DMS114 treated with DMSO at 0.1 percent for 48 hours (cell line): ENCODE results near the gene TLE3.
"Not testable (repeated sequence)": the region's sequence is repeated elsewhere in the genome, so short reads cannot be mapped to it uniquely, and the experiment has no call there.

Experiments used
- DNase-seq: peaks from one replicate; lab custom pipeline; 2025; ENCODE audit not compliant: unreplicated experiment; lab: John Stamatoyannopoulos, UW

TLE3 gene

GRCh38 chr15:70127288-70127746 is 29.6 kb upstream of the TLE3 start:
- no peak for DNase-seq

GRCh38 chr15:70126362-70126761 is 28.6 kb upstream of the TLE3 start:
- no peak for DNase-seq

- DNase-seq = no peak
Measured at GRCh38 chr15:70125605-70126004, 27.9 kb upstream of the TLE3 start.

GRCh38 chr15:70121624-70122302 is 24.0 kb upstream of the TLE3 start:
- DNase-seq = no peak

- no peak for DNase-seq
Measured at GRCh38 chr15:70120958-70121623, 23.4 kb upstream of the TLE3 start.

- DNase-seq = no peak
Measured at GRCh38 chr15:70119911-70120508, 22.3 kb upstream of the TLE3 start.

- DNase-seq = no peak
Measured at GRCh38 chr15:70118599-70118998, 20.9 kb upstream of the TLE3 start.

GRCh38 chr15:70116317-70116716 is 18.6 kb upstream of the TLE3 start:
- DNase-seq = no peak

GRCh38 chr15:70114221-70114620 is 16.5 kb upstream of the TLE3 start:
- DNase-seq = no peak

GRCh38 chr15:70113304-70113700 is 15.6 kb upstream of the TLE3 start:
- DNase-seq = no peak

- not testable (repeated sequence) for DNase-seq
Measured at GRCh38 chr15:70112572-70113303, 15.0 kb upstream of the TLE3 start.

- no peak for DNase-seq
Measured at GRCh38 chr15:70112074-70112395, 14.3 kb upstream of the TLE3 start.

GRCh38 chr15:70111203-70112073 is 13.7 kb upstream of the TLE3 start:
- peak; percentile 29 for DNase-seq

GRCh38 chr15:70109978-70110377 is 12.3 kb upstream of the TLE3 start:
- no peak for DNase-seq

- no peak for DNase-seq
Measured at GRCh38 chr15:70109531-70109930, 11.8 kb upstream of the TLE3 start.

GRCh38 chr15:70103880-70104626 is 6.3 kb upstream of the TLE3 start:
- DNase-seq = no peak

GRCh38 chr15:70102827-70103226 is 5.1 kb upstream of the TLE3 start:
- DNase-seq = no peak

GRCh38 chr15:70101459-70102113 is 3.9 kb upstream of the TLE3 start:
- peak; percentile 69 for DNase-seq

GRCh38 chr15:70100474-70101341 is 3.0 kb upstream of the TLE3 start:
- peak; percentile 70 for DNase-seq
